ENCODE results near the gene BCL7A.

DNA sequence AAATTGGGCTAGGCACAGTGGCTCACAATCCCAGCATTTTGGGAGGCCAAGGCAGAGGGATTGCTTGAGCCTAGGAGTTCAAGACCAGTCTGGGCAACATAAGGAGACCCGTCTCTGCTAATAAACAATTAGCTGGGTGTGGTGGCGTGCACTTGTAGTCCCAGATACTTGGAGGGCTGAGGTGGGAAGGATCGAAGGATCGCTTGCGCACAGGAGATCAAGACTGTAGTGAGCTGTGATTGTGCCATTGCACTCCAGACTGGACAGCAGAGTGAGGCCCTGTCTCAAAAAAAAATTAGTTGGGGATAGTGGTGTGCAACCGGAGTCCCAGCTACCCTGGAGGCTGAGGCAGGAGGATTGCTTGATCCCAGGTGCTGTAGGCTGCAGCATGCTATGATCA is 38.7 kb upstream of the BCL7A start:
- TF ChIP-seq POLR2A (IDR thresholded peaks at IDR 0.05) = no peak
- TF ChIP-seq, protein P1, sequence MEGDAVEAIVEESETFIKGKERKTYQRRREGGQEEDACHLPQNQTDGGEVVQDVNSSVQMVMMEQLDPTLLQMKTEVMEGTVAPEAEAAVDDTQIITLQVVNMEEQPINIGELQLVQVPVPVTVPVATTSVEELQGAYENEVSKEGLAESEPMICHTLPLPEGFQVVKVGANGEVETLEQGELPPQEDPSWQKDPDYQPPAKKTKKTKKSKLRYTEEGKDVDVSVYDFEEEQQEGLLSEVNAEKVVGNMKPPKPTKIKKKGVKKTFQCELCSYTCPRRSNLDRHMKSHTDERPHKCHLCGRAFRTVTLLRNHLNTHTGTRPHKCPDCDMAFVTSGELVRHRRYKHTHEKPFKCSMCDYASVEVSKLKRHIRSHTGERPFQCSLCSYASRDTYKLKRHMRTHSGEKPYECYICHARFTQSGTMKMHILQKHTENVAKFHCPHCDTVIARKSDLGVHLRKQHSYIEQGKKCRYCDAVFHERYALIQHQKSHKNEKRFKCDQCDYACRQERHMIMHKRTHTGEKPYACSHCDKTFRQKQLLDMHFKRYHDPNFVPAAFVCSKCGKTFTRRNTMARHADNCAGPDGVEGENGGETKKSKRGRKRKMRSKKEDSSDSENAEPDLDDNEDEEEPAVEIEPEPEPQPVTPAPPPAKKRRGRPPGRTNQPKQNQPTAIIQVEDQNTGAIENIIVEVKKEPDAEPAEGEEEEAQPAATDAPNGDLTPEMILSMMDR (IDR thresholded peaks at IDR 0.05) = no peak

All from gastroesophageal sphincter (tissue), 3 donors.